Amygdala (tissue), 56 donors: Measurements from ENCODE around the gene DST.
"Not testable (repeated sequence)": the region's sequence is repeated elsewhere in the genome, so short reads cannot be mapped to it uniquely, and the experiment has no call there.

Experiments used
- DNase-seq, 56 donors: peaks; one replicate each; lab custom pipeline; 2025; lab: John Stamatoyannopoulos, UW

The DST gene

GRCh38 chr6:56574292-56574691 lies 68.4 kb downstream of the DST start:
- DNase-seq = no peak

GRCh38 chr6:56573624-56574023 lies 69.1 kb downstream of the DST start:
- DNase-seq = no peak

- DNase-seq = no peak
Observed at GRCh38 chr6:56572788-56573471, 69.8 kb downstream of the DST start.

DNA sequence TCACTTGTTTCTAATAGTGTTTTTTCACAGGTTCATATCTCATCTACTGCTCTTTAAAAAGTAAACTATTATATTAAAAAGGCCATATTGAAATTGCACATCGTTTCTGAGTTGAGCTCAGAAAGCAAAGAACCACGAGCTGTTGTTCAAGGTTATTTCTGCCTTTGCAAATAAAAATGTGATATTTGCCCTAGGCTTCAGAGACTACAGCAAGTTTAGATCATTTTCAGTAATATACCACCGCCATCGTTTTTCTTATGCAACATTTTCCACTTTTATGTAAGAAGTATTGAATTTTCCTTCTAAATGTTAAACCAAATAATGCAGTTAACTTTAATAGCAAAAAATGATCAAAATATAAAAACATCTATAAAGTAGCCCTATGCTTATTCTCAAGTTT lies 71.1 kb downstream of the DST start:
- no peak for DNase-seq

DNA sequence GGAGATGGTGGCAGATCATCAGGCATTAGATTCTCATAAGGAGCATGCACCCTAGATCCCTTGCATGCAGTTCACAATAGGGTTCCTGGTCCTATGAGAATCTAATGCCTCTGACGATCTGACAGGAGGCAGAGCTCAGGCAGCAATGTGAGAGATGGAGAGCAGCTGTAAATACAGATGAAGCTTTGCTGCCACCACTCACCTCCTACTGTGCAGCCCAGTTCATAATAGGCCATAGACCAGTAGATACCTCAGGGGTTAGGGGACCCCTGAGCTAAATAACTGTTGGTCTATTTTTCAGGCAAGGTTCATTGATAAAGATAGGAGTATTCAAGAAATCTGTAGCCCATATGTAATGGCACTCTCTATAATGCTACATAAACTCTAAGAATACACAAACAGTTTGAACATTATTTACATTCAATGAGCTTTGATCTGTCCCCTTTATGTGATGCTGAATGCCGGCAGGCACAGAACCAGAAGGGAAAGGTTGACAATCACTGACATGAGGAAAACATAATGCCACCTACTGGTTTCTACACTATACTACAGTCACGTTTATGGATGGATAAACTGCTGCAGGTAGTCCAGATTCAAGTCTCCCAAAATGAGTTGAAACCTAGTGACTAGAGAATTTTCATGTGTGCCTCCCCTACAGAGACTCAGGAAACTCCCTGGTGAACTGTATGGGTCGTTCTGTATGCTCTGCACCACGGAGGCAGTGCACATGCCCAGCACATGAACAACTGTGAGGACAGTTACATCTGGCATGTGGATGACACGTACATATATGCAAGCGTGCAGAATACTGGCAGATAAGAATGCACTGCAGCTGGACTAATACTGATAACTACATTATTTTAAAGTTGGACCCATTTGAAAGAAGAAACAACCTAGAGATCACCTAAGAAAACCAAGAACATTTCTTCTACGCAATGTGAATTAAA lies 72.0 kb downstream of the DST start:
- DNase-seq = no peak

GRCh38 chr6:56567501-56567900 lies 75.2 kb downstream of the DST start:
- no peak for DNase-seq

DNA sequence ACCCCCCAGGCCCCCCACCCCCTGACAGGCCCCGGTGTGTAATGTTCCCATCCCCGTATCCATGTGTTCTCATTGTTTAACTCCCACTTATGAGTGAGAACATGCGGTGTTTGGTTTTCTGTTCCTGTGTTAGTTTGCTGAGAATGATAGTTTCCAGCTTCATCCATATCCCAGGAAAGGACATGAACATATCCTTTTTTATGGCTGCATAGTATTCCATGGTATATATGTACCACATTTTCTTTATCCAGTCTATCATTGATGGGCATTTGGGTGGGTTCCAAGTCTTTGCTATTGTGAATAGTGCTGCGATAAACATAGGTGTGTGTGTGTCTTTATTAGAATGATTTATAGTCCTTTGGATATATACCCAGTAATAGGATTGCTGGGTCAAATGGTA lies 80.0 kb downstream of the DST start:
- DNase-seq = not testable (repeated sequence)

GRCh38 chr6:56556751-56557540 lies 85.7 kb downstream of the DST start:
- no peak for DNase-seq

- DNase-seq = no peak
Observed at GRCh38 chr6:56555438-56555872, 87.2 kb downstream of the DST start.

- no peak for DNase-seq
Observed at GRCh38 chr6:56552187-56553130, 90.2 kb downstream of the DST start.

- DNase-seq = peak in 1 of 56 donors; percentile 46
Observed at GRCh38 chr6:56551409-56552120, 91.1 kb downstream of the DST start.

GRCh38 chr6:56550301-56550700 lies 92.4 kb downstream of the DST start:
- no peak for DNase-seq

DNA sequence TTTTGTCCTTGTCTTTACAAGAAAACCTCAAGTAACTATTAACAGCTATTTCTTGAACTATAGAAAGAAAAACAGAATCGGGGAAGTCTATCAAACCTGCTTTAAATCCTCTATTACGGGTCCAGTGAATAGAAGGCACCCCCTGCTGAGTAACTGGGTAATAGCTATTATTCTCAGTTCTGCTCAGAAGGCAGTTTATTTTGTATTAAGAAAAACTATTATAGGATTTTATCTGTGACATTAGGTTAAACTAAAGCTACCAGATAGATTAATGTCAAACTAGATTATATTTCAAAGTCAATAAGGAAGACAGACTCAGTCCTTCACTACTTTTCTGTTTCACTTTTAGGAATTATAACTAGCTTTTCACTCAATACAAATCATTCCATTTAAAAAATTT lies 93.7 kb downstream of the DST start:
- DNase-seq = no peak

GRCh38 chr6:56547687-56548086 lies 95.0 kb downstream of the DST start:
- DNase-seq = no peak

GRCh38 chr6:56542364-56543331 lies 100.0 kb downstream of the DST start:
- peak in 55 of 56 donors; percentile 24 to 92 (median 72) for DNase-seq

- no peak for DNase-seq
Observed at GRCh38 chr6:56541741-56542360, 100.8 kb downstream of the DST start.

- no peak for DNase-seq
Observed at GRCh38 chr6:56541030-56541600, 101.6 kb downstream of the DST start.
